NCI-H1436 treated with DMSO at 0.1 percent for 48 hours (cell line): ENCODE measurements around the gene SRPK1.

Source experiments
- DNase-seq: peaks from one replicate; lab custom pipeline; 2025; lab: John Stamatoyannopoulos, UW

The SRPK1 gene

GRCh38 chr6:35817515-35817914, 103.4 kb downstream of the SRPK1 start:
- no peak for DNase-seq

GRCh38 chr6:35811699-35811995, 109.3 kb downstream of the SRPK1 start:
- no peak for DNase-seq

GRCh38 chr6:35810971-35811698, 109.8 kb downstream of the SRPK1 start:
- DNase-seq, result peak; percentile 34

- no peak for DNase-seq
Observed at GRCh38 chr6:35809809-35810208, 111.1 kb downstream of the SRPK1 start.

GRCh38 chr6:35808688-35809087, 112.2 kb downstream of the SRPK1 start:
- peak; percentile 85 for DNase-seq

GRCh38 chr6:35804996-35805736, 115.7 kb downstream of the SRPK1 start, which contains the start of gene LHFPL5:
LHFPL5 (plus strand) TSS chr6:35805352; CDS start chr6:35805671, 319 bp downstream.
- DNase-seq, result peak; percentile 9

- DNase-seq, result no peak
Observed at GRCh38 chr6:35801148-35801547, 119.8 kb downstream of the SRPK1 start.

- DNase-seq, result no peak
Observed at GRCh38 chr6:35798706-35799105, 122.2 kb downstream of the SRPK1 start.

- DNase-seq, result no peak
Observed at GRCh38 chr6:35797837-35798526, 122.9 kb downstream of the SRPK1 start.

- DNase-seq, result no peak
Observed at GRCh38 chr6:35796236-35796635, 124.7 kb downstream of the SRPK1 start.

GRCh38 chr6:35795453-35796071, 125.3 kb downstream of the SRPK1 start:
- DNase-seq, result no peak

- no peak for DNase-seq
Observed at GRCh38 chr6:35794536-35795452, 126.1 kb downstream of the SRPK1 start.

GRCh38 chr6:35790683-35791082, 130.2 kb downstream of the SRPK1 start:
- no peak for DNase-seq

- DNase-seq, result no peak
Observed at GRCh38 chr6:35788423-35788982, 132.4 kb downstream of the SRPK1 start.

GRCh38 chr6:35787266-35788218, 133.4 kb downstream of the SRPK1 start:
- DNase-seq, result no peak

- no peak for DNase-seq
Observed at GRCh38 chr6:35786810-35787209, 134.1 kb downstream of the SRPK1 start.

GRCh38 chr6:35786272-35786671, 134.6 kb downstream of the SRPK1 start:
- no peak for DNase-seq

- no peak for DNase-seq
Observed at GRCh38 chr6:35784200-35784599, 136.7 kb downstream of the SRPK1 start.
